SK-MEL-5 (cell line): ENCODE measurements around the gene PPT1. TPM values are rescaled to one million over a fixed set of nuclear protein-coding genes. Genes with fewer than 3 reads are reported as not detected.
"Not testable (repeated sequence)": the region's sequence is repeated elsewhere in the genome, so short reads cannot be mapped to it uniquely, and the experiment has no call there.

Source experiments
- DNase-seq: peaks from one replicate; pipeline ENCODE4 v3.0.0-alpha.2; 2016; ENCODE audit warnings: low read depth, low spot score
- in situ Hi-C: cut with HindIII; loops from 2 replicates; pipeline ENCODE4 v1.10.0; 2016; ENCODE audit warnings: low sequenced_read_pairs, high pct_unique_total_duplicates, low pct_unique_long_range_greater_than_20kb
- total RNA-seq: library from RNA; depleted of rRNA; stranded (reverse); fragments of >200 nt; shearing (Covaris generic); gene quantifications from 2 replicates; pipeline ENCODE4 v1.2.3, GENCODE V29; 2014; rRNA removed

Gene PPT1
- total RNA-seq, 1 experiment from 2014 or later = 110 TPM

GRCh38 chr1:40040511-40041465 is 56.3 kb downstream of the PPT1 start, which contains the start of gene CAP1:
TSS of gene CAP1 (plus strand) at chr1:40040729. CDS start at chr1:40059347, 18,618 bp downstream.
- in situ Hi-C loops = no loop called here
- DNase-seq = peak; percentile 96

- in situ Hi-C loops = no loop called here
- peak; percentile 64 for DNase-seq
These were observed 57.1 kb downstream of the PPT1 start for GRCh38 chr1:40039757-40040510.

GRCh38 chr1:40039245-40039756 is 57.8 kb downstream of the PPT1 start:
- peak; percentile 41 for DNase-seq
- in situ Hi-C loops = no loop called here

- DNase-seq = no peak
- in situ Hi-C loops = no loop called here
These were observed 58.4 kb downstream of the PPT1 start for GRCh38 chr1:40038697-40039096.

- DNase-seq, in situ Hi-C loops: not testable (repeated sequence)
These were observed 59.8 kb downstream of the PPT1 start for GRCh38 chr1:40037254-40037653.

GRCh38 chr1:40036574-40036973 is 60.5 kb downstream of the PPT1 start:
- no peak for DNase-seq
- in situ Hi-C loops = no loop called here

- DNase-seq = no peak
- in situ Hi-C loops = no loop called here
These were observed 62.2 kb downstream of the PPT1 start for GRCh38 chr1:40034869-40035268.

GRCh38 chr1:40032240-40032891 is 64.7 kb downstream of the PPT1 start:
- peak; percentile 73 for DNase-seq
- in situ Hi-C loops = no loop called here

- DNase-seq = no peak
- in situ Hi-C loops = no loop called here
These were observed 66.4 kb downstream of the PPT1 start for GRCh38 chr1:40030528-40031135.

- in situ Hi-C loops = no loop called here
- no peak for DNase-seq
These were observed 67.4 kb downstream of the PPT1 start for GRCh38 chr1:40029608-40030007.

- in situ Hi-C loops = no loop called here
- DNase-seq = no peak
These were observed 69.4 kb downstream of the PPT1 start for GRCh38 chr1:40027647-40028046.

GRCh38 chr1:40024671-40025070 is 72.4 kb downstream of the PPT1 start:
- in situ Hi-C loops = no loop called here
- DNase-seq = no peak

GRCh38 chr1:40023379-40023944 is 73.6 kb downstream of the PPT1 start:
- no peak for DNase-seq
- in situ Hi-C loops = no loop called here

Other genes starting within 250 kb of the PPT1 start
- gene TRIT1, start 213.7 kb downstream of the PPT1 start, total RNA-seq = 41.7 and 43.9 TPM in 2 replicates
- gene MYCL, start 195.3 kb downstream of the PPT1 start, total RNA-seq = 4.1 and 5.1 TPM in 2 replicates
- 3.1 and 3.9 TPM in 2 replicates for gene MFSD2A, start 142.1 kb downstream of the PPT1 start, total RNA-seq
- 307 and 314 TPM in 2 replicates for gene CAP1, start 56.5 kb downstream of the PPT1 start, total RNA-seq
- gene RLF, start 64.1 kb upstream of the PPT1 start, total RNA-seq = 22.9 and 24.0 TPM in 2 replicates
- gene TMCO2, start 150.7 kb upstream of the PPT1 start, total RNA-seq = not detected in 2 replicates
- gene ZMPSTE24, start 161.0 kb upstream of the PPT1 start, total RNA-seq = 56.5 and 57.9 TPM in 2 replicates
- gene COL9A2, start 220.0 kb upstream of the PPT1 start, total RNA-seq = 0.53 and 0.63 TPM in 2 replicates